ENCODE data around the gene LHFPL2. TPM values are rescaled to one million over a fixed set of nuclear protein-coding genes. Genes with fewer than 3 reads are reported as not detected.
A peak's percentile ranks its signal among the peaks of the same experiment; 100 is the strongest.

The LHFPL2 gene
- total RNA-seq, 1 donor from 2014 or later = 42.1 TPM

- Mint-ChIP-seq H3K4me1 (no peaks in the 10 kb centered on the region), H3K27me3 (ENCODE audit: low read depth) (no peaks in the 10 kb centered on the region), H3K27ac (no peak overlapping the region), H3K36me3 (peaks cover 15% of the 10 kb centered on the region), H3K9me3 (peaks cover 9% of the 10 kb centered on the region), H3K4me3 (no peak overlapping the region)
- TF ChIP-seq, protein P1, sequence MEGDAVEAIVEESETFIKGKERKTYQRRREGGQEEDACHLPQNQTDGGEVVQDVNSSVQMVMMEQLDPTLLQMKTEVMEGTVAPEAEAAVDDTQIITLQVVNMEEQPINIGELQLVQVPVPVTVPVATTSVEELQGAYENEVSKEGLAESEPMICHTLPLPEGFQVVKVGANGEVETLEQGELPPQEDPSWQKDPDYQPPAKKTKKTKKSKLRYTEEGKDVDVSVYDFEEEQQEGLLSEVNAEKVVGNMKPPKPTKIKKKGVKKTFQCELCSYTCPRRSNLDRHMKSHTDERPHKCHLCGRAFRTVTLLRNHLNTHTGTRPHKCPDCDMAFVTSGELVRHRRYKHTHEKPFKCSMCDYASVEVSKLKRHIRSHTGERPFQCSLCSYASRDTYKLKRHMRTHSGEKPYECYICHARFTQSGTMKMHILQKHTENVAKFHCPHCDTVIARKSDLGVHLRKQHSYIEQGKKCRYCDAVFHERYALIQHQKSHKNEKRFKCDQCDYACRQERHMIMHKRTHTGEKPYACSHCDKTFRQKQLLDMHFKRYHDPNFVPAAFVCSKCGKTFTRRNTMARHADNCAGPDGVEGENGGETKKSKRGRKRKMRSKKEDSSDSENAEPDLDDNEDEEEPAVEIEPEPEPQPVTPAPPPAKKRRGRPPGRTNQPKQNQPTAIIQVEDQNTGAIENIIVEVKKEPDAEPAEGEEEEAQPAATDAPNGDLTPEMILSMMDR (IDR thresholded peaks at IDR 0.05; ENCODE audit: unreplicated experiment) = no peak
- no peak for DNase-seq (ENCODE audit: low spot score in 2 of 2, unreplicated experiment in 2 of 2)
Measured at GRCh38 chr5:78553580-78554353, 94.8 kb downstream of the LHFPL2 start.

GRCh38 chr5:78552729-78553342 is 95.7 kb downstream of the LHFPL2 start:
- Mint-ChIP-seq H3K27ac (no peak overlapping the region), H3K36me3 (peaks cover 15% of the 10 kb centered on the region)

GRCh38 chr5:78550891-78551290 is 97.7 kb downstream of the LHFPL2 start:
- Mint-ChIP-seq H3K27ac (no peak overlapping the region), H3K27me3 (ENCODE audit: low read depth) (no peaks in the 10 kb centered on the region), H3K4me3 (no peak overlapping the region), H3K36me3 (peaks cover 15% of the 10 kb centered on the region), H3K4me1 (peaks cover 4% of the 10 kb centered on the region), H3K9me3 (peaks cover 9% of the 10 kb centered on the region)
- TF ChIP-seq, protein P1 (IDR thresholded peaks at IDR 0.05; ENCODE audit: unreplicated experiment) = no peak
- no peak for DNase-seq (ENCODE audit: low spot score in 2 of 2, unreplicated experiment in 2 of 2)

More at GRCh38 chr5:78552729-78553342, 95.7 kb downstream of the LHFPL2 start:
- peaks cover 9% of the 10 kb centered on the region for H3K9me3 Mint-ChIP-seq
- no peak for DNase-seq (ENCODE audit: low spot score in 2 of 2, unreplicated experiment in 2 of 2)
- TF ChIP-seq, protein P1 (IDR thresholded peaks at IDR 0.05; ENCODE audit: unreplicated experiment) = no peak
- no peaks in the 10 kb centered on the region for H3K27me3 Mint-ChIP-seq (ENCODE audit: low read depth)
- no peaks in the 10 kb centered on the region for H3K4me1 Mint-ChIP-seq
- H3K4me3 Mint-ChIP-seq = no peak overlapping the region

GRCh38 chr5:78549043-78549442 is 99.5 kb downstream of the LHFPL2 start:
- TF ChIP-seq, protein P1 (IDR thresholded peaks at IDR 0.05; ENCODE audit: unreplicated experiment) = no peak
- no peak overlapping the region for H3K4me3 Mint-ChIP-seq
- H3K36me3 Mint-ChIP-seq = peaks cover 15% of the 10 kb centered on the region
- no peak for DNase-seq (ENCODE audit: low spot score in 2 of 2, unreplicated experiment in 2 of 2)
- H3K9me3 Mint-ChIP-seq = peaks cover 9% of the 10 kb centered on the region
- no peaks in the 10 kb centered on the region for H3K27me3 Mint-ChIP-seq (ENCODE audit: low read depth)
- peaks cover 15% of the 10 kb centered on the region for H3K4me1 Mint-ChIP-seq
- H3K27ac Mint-ChIP-seq = no peak overlapping the region

GRCh38 chr5:78547731-78548615 is 100.6 kb downstream of the LHFPL2 start:
- Mint-ChIP-seq H3K4me1 (peaks cover 19% of the 10 kb centered on the region), H3K27ac (peak overlapping the region; percentile 43), H3K4me3 (no peak overlapping the region), H3K27me3 (ENCODE audit: low read depth) (no peaks in the 10 kb centered on the region), H3K9me3 (peaks cover 9% of the 10 kb centered on the region), H3K36me3 (peaks cover 10% of the 10 kb centered on the region)
- TF ChIP-seq, protein P1 (IDR thresholded peaks at IDR 0.05; ENCODE audit: unreplicated experiment) = no peak
- no peak for DNase-seq (ENCODE audit: low spot score in 2 of 2, unreplicated experiment in 2 of 2)

Measured in mesothelial cell of epicardium (in vitro differentiated cells).